ENCODE data around the gene USP12. TPM values are rescaled to one million over a fixed set of nuclear protein-coding genes. Genes with fewer than 3 reads are reported as not detected.
"Not testable (repeated sequence)": the region's sequence is repeated elsewhere in the genome, so short reads cannot be mapped to it uniquely, and the experiment has no call there.

Gene USP12
- polyA plus RNA-seq (ENCODE audit: insufficient read length in 3 of 3) = 10 to 100 TPM; 27.5 to 34.8 (median 34.1) TPM
- long read RNA-seq, donor 1, full-length matches to known transcripts = 3 of 8 reads
- long read RNA-seq, donor 1, partial matches to known transcripts = 5 of 8 reads
- long read RNA-seq, donor 1, other reads (novel, unspliced or antisense) = 0 of 8 reads
- long read RNA-seq, donor 2, full-length matches to known transcripts = 9 of 9 reads
- long read RNA-seq, donor 2, partial matches to known transcripts = 0 of 9 reads
- long read RNA-seq, donor 2, other reads (novel, unspliced or antisense) = 0 of 9 reads
- long read RNA-seq, donor 3, full-length matches to known transcripts = 7 of 7 reads
- long read RNA-seq, donor 3, partial matches to known transcripts = 0 of 7 reads
- long read RNA-seq, donor 3, other reads (novel, unspliced or antisense) = 0 of 7 reads
- long read RNA-seq, donor 4, full-length matches to known transcripts = 3 of 3 reads
- long read RNA-seq, donor 4, partial matches to known transcripts = 0 of 3 reads
- long read RNA-seq, donor 4, other reads (novel, unspliced or antisense) = 0 of 3 reads
- long read RNA-seq, donor 5, full-length matches to known transcripts = 7 of 7 reads
- long read RNA-seq, donor 5, partial matches to known transcripts = 0 of 7 reads
- long read RNA-seq, donor 5, other reads (novel, unspliced or antisense) = 0 of 7 reads
- long read RNA-seq, donor 6, full-length matches to known transcripts = 3 of 3 reads
- long read RNA-seq, donor 6, partial matches to known transcripts = 0 of 3 reads
- long read RNA-seq, donor 6, other reads (novel, unspliced or antisense) = 0 of 3 reads
- long read RNA-seq, donor 7, full-length matches to known transcripts = 6 of 6 reads
- long read RNA-seq, donor 7, partial matches to known transcripts = 0 of 6 reads
- long read RNA-seq, donor 7, other reads (novel, unspliced or antisense) = 0 of 6 reads
- long read RNA-seq, donor 8, full-length matches to known transcripts = 5 of 5 reads
- long read RNA-seq, donor 8, partial matches to known transcripts = 0 of 5 reads
- long read RNA-seq, donor 8, other reads (novel, unspliced or antisense) = 0 of 5 reads
- long read RNA-seq, donor 9, full-length matches to known transcripts = 4 of 4 reads
- long read RNA-seq, donor 9, partial matches to known transcripts = 0 of 4 reads
- long read RNA-seq, donor 9, other reads (novel, unspliced or antisense) = 0 of 4 reads
- long read RNA-seq, donor 10, full-length matches to known transcripts = 5 of 5 reads
- long read RNA-seq, donor 10, partial matches to known transcripts = 0 of 5 reads
- long read RNA-seq, donor 10, other reads (novel, unspliced or antisense) = 0 of 5 reads
- long read RNA-seq, donor 11, full-length matches to known transcripts = 3 of 3 reads
- long read RNA-seq, donor 11, partial matches to known transcripts = 0 of 3 reads
- long read RNA-seq, donor 11, other reads (novel, unspliced or antisense) = 0 of 3 reads
- long read RNA-seq, donor 12, full-length matches to known transcripts = 7 of 7 reads
- long read RNA-seq, donor 12, partial matches to known transcripts = 0 of 7 reads
- long read RNA-seq, donor 12, other reads (novel, unspliced or antisense) = 0 of 7 reads
- long read RNA-seq, donor 13, full-length matches to known transcripts = 5 of 5 reads
- long read RNA-seq, donor 13, partial matches to known transcripts = 0 of 5 reads
- long read RNA-seq, donor 13, other reads (novel, unspliced or antisense) = 0 of 5 reads
- long read RNA-seq, donor 14 = 0 reads
- long read RNA-seq, donor 15, full-length matches to known transcripts = 11 of 11 reads
- long read RNA-seq, donor 15, partial matches to known transcripts = 0 of 11 reads
- long read RNA-seq, donor 15, other reads (novel, unspliced or antisense) = 0 of 11 reads
- long read RNA-seq, donor 16, full-length matches to known transcripts = 8 of 8 reads
- long read RNA-seq, donor 16, partial matches to known transcripts = 0 of 8 reads
- long read RNA-seq, donor 16, other reads (novel, unspliced or antisense) = 0 of 8 reads

GRCh38 chr13:27171244-27171826 is at the start of gene USP12:
Gene USP12 (minus strand): TSS chr13:27171811. CDS start chr13:27171639, 172 bp downstream.
- DNase-seq = peak; percentile 60

GRCh38 chr13:27219611-27220010 is 48.0 kb upstream of the USP12 start:
- DNase-seq = no peak

- not testable (repeated sequence) for DNase-seq
Measured at GRCh38 chr13:27218861-27219260, 47.2 kb upstream of the USP12 start.

- not testable (repeated sequence) for DNase-seq
Measured at GRCh38 chr13:27217791-27218190, 46.2 kb upstream of the USP12 start.

GRCh38 chr13:27213386-27213785 is 41.8 kb upstream of the USP12 start:
- not testable (repeated sequence) for DNase-seq

- no peak for DNase-seq
Measured at GRCh38 chr13:27211771-27212364, 40.3 kb upstream of the USP12 start.

- DNase-seq = no peak
Measured at GRCh38 chr13:27211271-27211670, 39.7 kb upstream of the USP12 start.

- DNase-seq = no peak
Measured at GRCh38 chr13:27208514-27208913, 36.9 kb upstream of the USP12 start.

- DNase-seq = no peak
Measured at GRCh38 chr13:27203854-27204253, 32.2 kb upstream of the USP12 start.

GRCh38 chr13:27203186-27203585 is 31.6 kb upstream of the USP12 start:
- no peak for DNase-seq

GRCh38 chr13:27201661-27202060 is 30.1 kb upstream of the USP12 start:
- DNase-seq = no peak

- no peak for DNase-seq
Measured at GRCh38 chr13:27200413-27201070, 28.9 kb upstream of the USP12 start.

- DNase-seq = no peak
Measured at GRCh38 chr13:27199696-27200095, 28.1 kb upstream of the USP12 start.

- DNase-seq = no peak
Measured at GRCh38 chr13:27199211-27199610, 27.6 kb upstream of the USP12 start.

- DNase-seq = no peak
Measured at GRCh38 chr13:27194895-27195764, 23.5 kb upstream of the USP12 start.

- DNase-seq = no peak
Measured at GRCh38 chr13:27194209-27194608, 22.6 kb upstream of the USP12 start.

GRCh38 chr13:27193496-27193895 is 21.9 kb upstream of the USP12 start:
- no peak for DNase-seq

- DNase-seq = no peak
Measured at GRCh38 chr13:27192973-27193372, 21.4 kb upstream of the USP12 start.
